IMR-90 (cell line): ENCODE measurements around the gene RIMKLA.

Experiments used
- BHLHE40 ChIP-seq: fragments of 150-350 bp; IDR thresholded peaks from 2 replicates; pipeline ENCODE4 v1.6.1; 2016; ENCODE audit warnings: mild to moderate bottlenecking, low read depth, low read length
- POLR2A ChIP-seq: IDR thresholded peaks from 2 replicates; pipeline ENCODE4 v1.6.1; 2012; ENCODE audit warnings: mild to moderate bottlenecking, low read depth, low read length
- RAD21 ChIP-seq: IDR thresholded peaks from 2 replicates; pipeline ENCODE4 v1.6.1; 2012; ENCODE audit warnings: low read length, improper control_type of control experiment
- RCOR1 ChIP-seq: IDR thresholded peaks from 2 replicates; pipeline ENCODE4 v1.6.1; 2012; ENCODE audit warnings: mild to moderate bottlenecking, low read length, improper control_type of control experiment; ENCODE audit not compliant: insufficient replicate concordance
- SMC3 ChIP-seq: fragments of 150-350 bp; IDR thresholded peaks from 2 replicates; pipeline ENCODE4 v1.6.1; 2016; ENCODE audit warnings: low read depth, mild to moderate bottlenecking, antibody characterized with exemption, low read length, moderate library complexity
- TF ChIP-seq, protein P1 (sequence below): fragments of 150-350 bp; IDR thresholded peaks from 2 replicates; pipeline ENCODE4 v1.6.1; 2017; ENCODE audit warnings: mild to moderate bottlenecking, antibody characterized with exemption, low read length, low read depth
- TF ChIP-seq, protein P2 (sequence below): conservative IDR thresholded peaks from 2 replicates; pipeline ENCODE4 v1.5.1; 2012; ENCODE audit warnings: mild to moderate bottlenecking, low read depth, low read length, improper control_type of control experiment

DNA sequence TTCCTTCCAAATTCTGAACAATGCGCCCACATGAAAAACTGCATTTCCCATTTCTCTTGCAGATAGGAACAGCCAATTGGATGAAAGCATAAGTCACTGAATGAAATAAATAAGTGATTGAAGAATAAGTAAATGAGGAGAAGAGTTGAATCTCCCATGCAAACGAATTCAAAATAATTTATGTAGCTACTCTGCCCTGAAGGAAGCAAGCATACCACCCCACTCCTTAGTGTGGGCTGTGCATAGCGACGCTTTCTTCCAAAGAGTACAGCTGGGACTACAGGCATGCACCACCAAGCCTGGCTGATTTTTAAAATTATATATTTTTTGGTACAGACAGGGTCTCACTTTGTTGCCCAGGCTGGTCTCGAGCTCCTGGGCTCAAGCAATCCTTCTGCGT lies 16.5 kb upstream of the RIMKLA start:
- TF ChIP-seq, protein P1, sequence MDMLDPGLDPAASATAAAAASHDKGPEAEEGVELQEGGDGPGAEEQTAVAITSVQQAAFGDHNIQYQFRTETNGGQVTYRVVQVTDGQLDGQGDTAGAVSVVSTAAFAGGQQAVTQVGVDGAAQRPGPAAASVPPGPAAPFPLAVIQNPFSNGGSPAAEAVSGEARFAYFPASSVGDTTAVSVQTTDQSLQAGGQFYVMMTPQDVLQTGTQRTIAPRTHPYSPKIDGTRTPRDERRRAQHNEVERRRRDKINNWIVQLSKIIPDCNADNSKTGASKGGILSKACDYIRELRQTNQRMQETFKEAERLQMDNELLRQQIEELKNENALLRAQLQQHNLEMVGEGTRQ = no peak
- TF ChIP-seq, protein P2, sequence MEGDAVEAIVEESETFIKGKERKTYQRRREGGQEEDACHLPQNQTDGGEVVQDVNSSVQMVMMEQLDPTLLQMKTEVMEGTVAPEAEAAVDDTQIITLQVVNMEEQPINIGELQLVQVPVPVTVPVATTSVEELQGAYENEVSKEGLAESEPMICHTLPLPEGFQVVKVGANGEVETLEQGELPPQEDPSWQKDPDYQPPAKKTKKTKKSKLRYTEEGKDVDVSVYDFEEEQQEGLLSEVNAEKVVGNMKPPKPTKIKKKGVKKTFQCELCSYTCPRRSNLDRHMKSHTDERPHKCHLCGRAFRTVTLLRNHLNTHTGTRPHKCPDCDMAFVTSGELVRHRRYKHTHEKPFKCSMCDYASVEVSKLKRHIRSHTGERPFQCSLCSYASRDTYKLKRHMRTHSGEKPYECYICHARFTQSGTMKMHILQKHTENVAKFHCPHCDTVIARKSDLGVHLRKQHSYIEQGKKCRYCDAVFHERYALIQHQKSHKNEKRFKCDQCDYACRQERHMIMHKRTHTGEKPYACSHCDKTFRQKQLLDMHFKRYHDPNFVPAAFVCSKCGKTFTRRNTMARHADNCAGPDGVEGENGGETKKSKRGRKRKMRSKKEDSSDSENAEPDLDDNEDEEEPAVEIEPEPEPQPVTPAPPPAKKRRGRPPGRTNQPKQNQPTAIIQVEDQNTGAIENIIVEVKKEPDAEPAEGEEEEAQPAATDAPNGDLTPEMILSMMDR = no peak
- no peak for TF ChIP-seq BHLHE40
- TF ChIP-seq SMC3 = no peak
- no peak for TF ChIP-seq RCOR1
- TF ChIP-seq RAD21 = no peak
- no peak for TF ChIP-seq POLR2A
